Retinal pigment epithelial cell (primary cell): Measurements from ENCODE around the gene SSH2.

Source experiments
- DNase-seq: peaks from one replicate; pipeline ENCODE4 v3.0.0-alpha.2; 2010; ENCODE audit warnings: low read depth
- H3K4me3 ChIP-seq: 2 replicates; pipeline ENCODE4 v1.5.1; 2011; ENCODE audit warnings: mild to moderate bottlenecking, low read length, control low read depth, moderate library complexity
- CTCF ChIP-seq: conservative IDR thresholded peaks from 2 replicates; pipeline ENCODE4 v1.5.1; 2011; ENCODE audit warnings: low read depth, low read length, control low read depth, inconsistent platforms

SSH2 gene

GRCh38 chr17:29592850-29593551 is 337.0 kb downstream of the SSH2 start, which contains the start of gene ANKRD13B:
TSS of gene ANKRD13B (plus strand) at chr17:29593132. CDS start at chr17:29593622, 490 bp downstream.
- DNase-seq = no peak
- peak within 1 kb of the TSS; percentile 68 for H3K4me3 ChIP-seq
- TF ChIP-seq CTCF = no peak

- peak; percentile 86 for DNase-seq
- peak; percentile 97 for TF ChIP-seq CTCF
- H3K4me3 ChIP-seq = peak overlapping the region; percentile 46
Measured at GRCh38 chr17:29591737-29592608, 338.1 kb downstream of the SSH2 start.

- peak overlapping the region; percentile 46 for H3K4me3 ChIP-seq
- DNase-seq = peak; percentile 67
- no peak for TF ChIP-seq CTCF
Measured at GRCh38 chr17:29591146-29591736, 338.8 kb downstream of the SSH2 start.

GRCh38 chr17:29590411-29591145 is 339.4 kb downstream of the SSH2 start:
- no peak for TF ChIP-seq CTCF
- peak; percentile 69 for DNase-seq
- H3K4me3 ChIP-seq = peak overlapping the region; percentile 46

GRCh38 chr17:29589524-29590410 is 340.3 kb downstream of the SSH2 start, which contains the start of gene GIT1:
TSS of gene GIT1 (minus strand) at chr17:29589648. CDS start at chr17:29589378, 270 bp downstream.
- no peak for TF ChIP-seq CTCF
- no peak for DNase-seq
- peak within 1 kb of the TSS; percentile 84 for H3K4me3 ChIP-seq
